Activated naive CD4-positive, alpha-beta T cell treated with Interleukin-2 at 50 U/mL for 16 hours (primary cell): ENCODE results near the gene RNU6-7.

Experiments used
- DNase-seq: peaks from one replicate; pipeline ENCODE4 v3.0.0-alpha.2; 2020

Gene RNU6-7

GRCh38 chr14:32201816-32202490, at the start of gene RNU6-7:
Gene RNU6-7 (plus strand): TSS chr14:32202045.
- DNase-seq = peak; percentile 38

GRCh38 chr14:32166029-32166428, 35.8 kb upstream of the RNU6-7 start:
- no peak for DNase-seq

GRCh38 chr14:32166924-32167323, 34.9 kb upstream of the RNU6-7 start:
- no peak for DNase-seq

- no peak for DNase-seq
These were observed 33.9 kb upstream of the RNU6-7 start for GRCh38 chr14:32167907-32168306.

GRCh38 chr14:32169191-32169590, 32.7 kb upstream of the RNU6-7 start:
- no peak for DNase-seq

GRCh38 chr14:32171469-32171868, 30.4 kb upstream of the RNU6-7 start:
- DNase-seq = no peak

GRCh38 chr14:32183151-32184058, 18.4 kb upstream of the RNU6-7 start:
- no peak for DNase-seq

- DNase-seq = no peak
These were observed 16.7 kb upstream of the RNU6-7 start for GRCh38 chr14:32185097-32185496.

GRCh38 chr14:32186248-32186647, 15.6 kb upstream of the RNU6-7 start:
- no peak for DNase-seq

GRCh38 chr14:32189811-32190210, 12.0 kb upstream of the RNU6-7 start:
- no peak for DNase-seq

- DNase-seq = no peak
These were observed 11.2 kb upstream of the RNU6-7 start for GRCh38 chr14:32190673-32191072.

GRCh38 chr14:32192712-32193373, 9.0 kb upstream of the RNU6-7 start:
- DNase-seq = no peak

GRCh38 chr14:32193532-32193931, 8.3 kb upstream of the RNU6-7 start:
- DNase-seq = no peak

GRCh38 chr14:32195636-32196035, 6.2 kb upstream of the RNU6-7 start:
- DNase-seq = no peak

- DNase-seq = no peak
These were observed 3.9 kb upstream of the RNU6-7 start for GRCh38 chr14:32197919-32198318.

- DNase-seq = no peak
These were observed 1.3 kb upstream of the RNU6-7 start for GRCh38 chr14:32200368-32201192.

GRCh38 chr14:32201193-32201815, 541 bp upstream of the RNU6-7 start:
- peak; percentile 83 for DNase-seq

- no peak for DNase-seq
These were observed 699 bp downstream of the RNU6-7 start for GRCh38 chr14:32202491-32202997.

- peak; percentile 88 for DNase-seq
These were observed 1.4 kb downstream of the RNU6-7 start, which contains the start of gene RNU6-8 for GRCh38 chr14:32202998-32203882. Gene RNU6-8 (minus strand): TSS chr14:32203269.

- DNase-seq = peak; percentile 14
These were observed 2.1 kb downstream of the RNU6-7 start for GRCh38 chr14:32203928-32204357.

GRCh38 chr14:32205554-32205953, 3.7 kb downstream of the RNU6-7 start:
- DNase-seq = no peak
